K562 (cell line): ENCODE data around the gene DENND1A. TPM values are rescaled to one million over a fixed set of nuclear protein-coding genes. Genes with fewer than 3 reads are reported as not detected.

Experiments used
- KDM5B ChIP-seq: fragments of 200-600 bp; sonication (generic); IDR thresholded peaks from 2 replicates; pipeline ENCODE4 v1.6.1; 2012; ENCODE audit warnings: low read depth, mild to moderate bottlenecking, moderate library complexity, low read length, control low read depth, inconsistent platforms; ENCODE audit not compliant: insufficient replicate concordance
- NFIX ChIP-seq: fragments of 250-450 bp; sonication (Bioruptor Pico); IDR thresholded peaks from 2 replicates; pipeline ENCODE4 v1.4.0; 2020; ENCODE audit warnings: low read depth, mild to moderate bottlenecking, moderate library complexity
- PTTG1 ChIP-seq: fragments of 450-650 bp; IDR thresholded peaks from 2 replicates; pipeline ENCODE4 v1.6.1; 2016; ENCODE audit warnings: low read depth, mild to moderate bottlenecking, missing genetic modification characterization, missing compliant biosample characterization
- SMARCE1 ChIP-seq: fragments of 450-650 bp; IDR thresholded peaks from 2 replicates; pipeline ENCODE4 v1.7.1; 2016; ENCODE audit warnings: mild to moderate bottlenecking
- TAF1 ChIP-seq: IDR thresholded peaks from 2 replicates; pipeline ENCODE4 v1.6.1; 2011; ENCODE audit warnings: mild to moderate bottlenecking, low read length, moderate library complexity; ENCODE audit not compliant: insufficient read depth, control insufficient read depth, severe bottlenecking; ENCODE audit errors: extremely low read depth
- TEAD1 ChIP-seq, 2 experiments: fragments of 450-650 bp in 1 of 2; sonication (generic) in 1 of 2; formaldehyde crosslinking; IDR thresholded peaks; 2 replicates each; pipeline versions ENCODE4 v1.4.0 to v1.8.0; 2020 to 2022; ENCODE audit warnings: mild to moderate bottlenecking in 2 of 2, missing genetic modification reagents in 1 of 2
- ZNF436 ChIP-seq: fragments of 250-450, 450-650 bp; sonication (Bioruptor Pico); formaldehyde crosslinking; IDR thresholded peaks from 2 replicates; pipeline ENCODE4 v1.7.0; 2020; ENCODE audit warnings: mild to moderate bottlenecking
- ZNF445 ChIP-seq: fragments of 250-450 bp; sonication (Bioruptor Pico); IDR thresholded peaks from 2 replicates; pipeline ENCODE4 v1.4.0; 2020; ENCODE audit warnings: low read depth, mild to moderate bottlenecking, moderate library complexity
- polyA plus RNA-seq, 8 experiments: library from polyadenylated mRNA; depleted of rRNA in 4 of 8; stranded (reverse) in 5 of 8; unstranded in 3 of 8; fragments of >200 nt; fragmentation: Nextera tagmentation in 2 of 8; fragmentation: Illumina TruSeq in 1 of 8; extraction: Ambion mirVana in 2 of 8; extraction: Trizol in 1 of 8; gene quantifications; 2 replicates each; pipeline versions ENCODE4 v1.2.1 to v1.2.3, GENCODE V29; 2011 to 2014; ENCODE audit warnings: inconsistent platforms in 1 of 8, missing spikeins in 1 of 8
- total RNA-seq, 7 experiments: library from RNA; depleted of rRNA in 6 of 7; stranded (reverse); fragments of >200 nt in 6 of 7; fragmentation: Illumina TruSeq in 2 of 7; extraction: Trizol in 2 of 7; gene quantifications; 2 replicates each; pipeline versions ENCODE4 v1.2.1 to v1.2.3, GENCODE V29; 2011 to 2021; ENCODE audit warnings: low replicate concordance in 1 of 7
- TF ChIP-seq, protein P1 (sequence below), 2 experiments: fragments of 450-650 bp; IDR thresholded peaks; 2 replicates each; pipeline ENCODE4 v1.6.1; 2016; ENCODE audit warnings: mild to moderate bottlenecking in 2 of 2, borderline replicate concordance in 1 of 2, low read depth in 1 of 2, moderate library complexity in 1 of 2
- TF ChIP-seq, protein P2 (sequence below): fragments of 250-450 bp; sonication (Bioruptor Pico); IDR thresholded peaks from 2 replicates; pipeline ENCODE4 v1.8.0; 2022; ENCODE audit warnings: inconsistent platforms

Gene DENND1A
- total and polyA plus RNA-seq, 9 of the 15 experiments (the other 6 are each of a cell fraction or from before 2014, with no cell fraction given), result 7.6 to 29.5 (median 15.7) TPM

DNA sequence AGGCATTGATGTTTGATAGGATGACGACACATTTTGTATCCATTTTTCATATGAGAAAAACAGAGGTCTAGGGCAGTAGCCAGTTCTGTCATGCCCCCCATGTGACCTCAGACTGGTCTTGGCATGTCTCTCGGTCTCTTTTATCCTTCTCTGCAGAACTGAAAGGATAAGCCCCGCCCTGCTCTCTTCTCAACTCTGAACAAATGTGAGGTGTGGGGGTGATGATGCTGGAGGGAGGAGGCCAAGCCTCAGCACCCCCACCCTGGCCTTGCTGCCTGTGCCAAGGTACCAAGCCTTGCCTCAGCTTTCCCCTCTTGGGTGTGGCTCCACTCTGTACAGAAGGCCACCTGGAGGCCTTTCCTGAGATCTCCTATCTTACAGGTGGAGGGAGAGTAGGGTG is 593.5 kb downstream of the DENND1A start (continued):
- TF ChIP-seq, protein P1, sequence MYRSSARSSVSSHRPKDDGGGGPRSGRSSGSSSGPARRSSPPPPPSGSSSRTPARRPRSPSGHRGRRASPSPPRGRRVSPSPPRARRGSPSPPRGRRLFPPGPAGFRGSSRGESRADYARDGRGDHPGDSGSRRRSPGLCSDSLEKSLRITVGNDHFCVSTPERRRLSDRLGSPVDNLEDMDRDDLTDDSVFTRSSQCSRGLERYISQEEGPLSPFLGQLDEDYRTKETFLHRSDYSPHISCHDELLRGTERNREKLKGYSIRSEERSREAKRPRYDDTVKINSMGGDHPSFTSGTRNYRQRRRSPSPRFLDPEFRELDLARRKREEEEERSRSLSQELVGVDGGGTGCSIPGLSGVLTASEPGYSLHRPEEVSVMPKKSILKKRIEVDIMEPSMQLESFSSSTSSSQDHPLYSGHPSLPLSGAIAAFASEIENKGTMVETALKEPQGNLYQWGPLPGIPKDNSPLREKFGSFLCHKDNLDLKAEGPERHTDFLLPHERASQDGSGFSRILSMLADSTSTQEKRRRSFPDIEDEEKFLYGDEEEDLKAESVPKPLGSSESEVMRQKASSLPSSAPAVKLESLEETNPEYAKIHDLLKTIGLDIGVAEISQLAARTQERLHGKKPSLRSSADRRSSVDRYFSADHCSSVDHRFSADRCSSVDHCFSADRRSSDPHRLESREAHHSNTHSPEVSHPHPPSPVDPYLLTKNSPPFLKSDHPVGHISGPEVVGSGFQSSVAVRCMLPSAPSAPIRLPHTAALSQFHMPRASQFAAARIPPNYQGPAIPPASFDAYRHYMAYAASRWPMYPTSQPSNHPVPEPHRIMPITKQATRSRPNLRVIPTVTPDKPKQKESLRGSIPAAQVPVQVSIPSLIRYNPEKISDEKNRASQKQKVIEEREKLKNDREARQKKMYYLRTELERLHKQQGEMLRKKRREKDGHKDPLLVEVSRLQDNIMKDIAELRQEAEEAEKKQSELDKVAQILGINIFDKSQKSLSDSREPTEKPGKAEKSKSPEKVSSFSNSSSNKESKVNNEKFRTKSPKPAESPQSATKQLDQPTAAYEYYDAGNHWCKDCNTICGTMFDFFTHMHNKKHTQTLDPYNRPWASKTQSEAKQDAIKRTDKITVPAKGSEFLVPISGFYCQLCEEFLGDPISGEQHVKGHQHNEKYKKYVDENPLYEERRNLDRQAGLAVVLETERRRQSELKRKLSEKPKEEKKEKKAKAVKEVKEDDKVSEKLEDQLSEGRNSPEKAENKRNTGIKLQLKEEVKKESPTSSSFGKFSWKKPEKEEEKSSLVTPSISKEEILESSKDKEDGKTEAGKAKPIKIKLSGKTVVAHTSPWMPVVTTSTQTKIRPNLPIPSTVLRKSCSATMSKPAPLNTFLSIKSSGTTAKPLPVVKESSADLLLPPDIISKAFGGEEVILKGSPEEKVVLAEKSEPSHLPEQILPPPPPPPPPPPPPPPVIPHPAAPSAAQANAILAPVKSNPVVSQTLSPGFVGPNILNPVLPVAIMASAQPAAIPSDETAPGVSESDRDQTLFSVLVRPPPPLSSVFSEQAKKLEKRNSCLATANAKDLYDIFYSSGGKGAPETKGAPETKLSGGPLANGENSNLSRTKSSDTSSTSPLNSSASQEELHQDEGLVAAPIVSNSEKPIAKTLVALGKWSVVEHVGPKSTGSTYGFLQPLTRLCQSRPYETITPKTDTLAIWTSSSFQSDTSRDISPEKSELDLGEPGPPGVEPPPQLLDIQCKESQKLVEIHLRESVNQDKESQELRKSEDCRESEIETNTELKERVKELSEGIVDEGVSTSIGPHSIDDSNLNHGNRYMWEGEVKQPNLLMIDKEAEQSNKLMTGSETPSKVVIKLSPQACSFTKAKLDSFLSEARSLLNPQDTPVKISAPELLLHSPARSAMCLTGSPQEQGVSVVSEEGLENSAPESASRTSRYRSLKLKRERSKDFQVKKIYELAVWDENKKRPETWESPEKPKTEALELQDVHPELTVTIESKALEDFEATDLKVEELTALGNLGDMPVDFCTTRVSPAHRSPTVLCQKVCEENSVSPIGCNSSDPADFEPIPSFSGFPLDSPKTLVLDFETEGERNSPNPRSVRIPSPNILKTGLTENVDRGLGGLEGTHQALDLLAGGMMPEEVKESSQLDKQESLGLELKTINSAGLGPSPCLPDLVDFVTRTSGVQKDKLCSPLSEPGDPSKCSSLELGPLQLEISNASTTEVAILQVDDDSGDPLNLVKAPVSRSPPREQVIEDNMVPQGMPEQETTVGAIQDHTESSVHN (IDR thresholded peaks at IDR 0.05; ENCODE audit: borderline replicate concordance in 1 of 2, low read depth in 1 of 2), result no peak
- TF ChIP-seq PTTG1 (tag), result no peak
- no peak for TF ChIP-seq KDM5B
- TF ChIP-seq NFIX, result no peak
- TF ChIP-seq, protein P2, sequence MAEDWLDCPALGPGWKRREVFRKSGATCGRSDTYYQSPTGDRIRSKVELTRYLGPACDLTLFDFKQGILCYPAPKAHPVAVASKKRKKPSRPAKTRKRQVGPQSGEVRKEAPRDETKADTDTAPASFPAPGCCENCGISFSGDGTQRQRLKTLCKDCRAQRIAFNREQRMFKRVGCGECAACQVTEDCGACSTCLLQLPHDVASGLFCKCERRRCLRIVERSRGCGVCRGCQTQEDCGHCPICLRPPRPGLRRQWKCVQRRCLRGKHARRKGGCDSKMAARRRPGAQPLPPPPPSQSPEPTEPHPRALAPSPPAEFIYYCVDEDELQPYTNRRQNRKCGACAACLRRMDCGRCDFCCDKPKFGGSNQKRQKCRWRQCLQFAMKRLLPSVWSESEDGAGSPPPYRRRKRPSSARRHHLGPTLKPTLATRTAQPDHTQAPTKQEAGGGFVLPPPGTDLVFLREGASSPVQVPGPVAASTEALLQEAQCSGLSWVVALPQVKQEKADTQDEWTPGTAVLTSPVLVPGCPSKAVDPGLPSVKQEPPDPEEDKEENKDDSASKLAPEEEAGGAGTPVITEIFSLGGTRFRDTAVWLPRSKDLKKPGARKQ, result no peak
- no peak for TF ChIP-seq TEAD1 (CRISPR knock-in tag; IDR thresholded peaks at IDR 0.05)
- no peak for TF ChIP-seq ZNF436
- no peak for TF ChIP-seq SMARCE1
- TF ChIP-seq TAF1, result no peak
- TF ChIP-seq ZNF445 (CRISPR knock-in tag), result no peak
- TF ChIP-seq, all 486 proteins: peak for 0
